ENCODE results near the gene CYTH3.

The CYTH3 gene

DNA sequence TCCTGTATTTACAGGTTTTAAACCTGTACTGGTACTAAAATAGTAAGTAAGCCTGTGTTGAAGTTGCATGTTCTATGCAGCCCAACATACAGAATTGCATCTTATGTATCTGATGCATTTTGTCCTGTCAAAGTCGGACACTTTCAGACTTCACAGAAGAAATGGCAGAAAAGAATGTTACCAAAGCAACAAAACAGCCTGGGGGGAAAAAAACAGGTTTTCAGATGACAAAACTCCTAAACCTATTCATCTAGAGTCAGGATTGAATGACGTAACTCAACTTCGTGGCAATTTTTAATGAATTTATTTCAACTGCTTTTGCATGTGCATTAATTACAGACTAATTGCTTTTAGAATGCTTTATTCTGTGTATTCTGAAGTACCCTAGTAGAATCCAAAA, 28.4 kb downstream of the CYTH3 start:
- Histone ChIP-seq H3K27me3 (ENCODE audit: control insufficient read depth, insufficient read depth, low read length) (no peaks in the 10 kb centered on the region), H3K9ac (no peak overlapping the region), H3K79me2 (peaks cover 13% of the 10 kb centered on the region), H3K4me2 (ENCODE audit: low read length) (no peak overlapping the region), H3K36me3 (ENCODE audit: control insufficient read depth, insufficient read depth, low read length) (no peaks in the 10 kb centered on the region), H2AFZ (no peak overlapping the region), H3K27ac (no peak overlapping the region), H3K4me1 (no peaks in the 10 kb centered on the region), H3K9me3 (ENCODE audit: control insufficient read depth, low read length) (no peaks in the 10 kb centered on the region), H3K4me3 (ENCODE audit: low read depth, low read length) (no peak overlapping the region)
- TF ChIP-seq, protein P1, sequence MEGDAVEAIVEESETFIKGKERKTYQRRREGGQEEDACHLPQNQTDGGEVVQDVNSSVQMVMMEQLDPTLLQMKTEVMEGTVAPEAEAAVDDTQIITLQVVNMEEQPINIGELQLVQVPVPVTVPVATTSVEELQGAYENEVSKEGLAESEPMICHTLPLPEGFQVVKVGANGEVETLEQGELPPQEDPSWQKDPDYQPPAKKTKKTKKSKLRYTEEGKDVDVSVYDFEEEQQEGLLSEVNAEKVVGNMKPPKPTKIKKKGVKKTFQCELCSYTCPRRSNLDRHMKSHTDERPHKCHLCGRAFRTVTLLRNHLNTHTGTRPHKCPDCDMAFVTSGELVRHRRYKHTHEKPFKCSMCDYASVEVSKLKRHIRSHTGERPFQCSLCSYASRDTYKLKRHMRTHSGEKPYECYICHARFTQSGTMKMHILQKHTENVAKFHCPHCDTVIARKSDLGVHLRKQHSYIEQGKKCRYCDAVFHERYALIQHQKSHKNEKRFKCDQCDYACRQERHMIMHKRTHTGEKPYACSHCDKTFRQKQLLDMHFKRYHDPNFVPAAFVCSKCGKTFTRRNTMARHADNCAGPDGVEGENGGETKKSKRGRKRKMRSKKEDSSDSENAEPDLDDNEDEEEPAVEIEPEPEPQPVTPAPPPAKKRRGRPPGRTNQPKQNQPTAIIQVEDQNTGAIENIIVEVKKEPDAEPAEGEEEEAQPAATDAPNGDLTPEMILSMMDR (IDR thresholded peaks at IDR 0.05): no peak

DNA sequence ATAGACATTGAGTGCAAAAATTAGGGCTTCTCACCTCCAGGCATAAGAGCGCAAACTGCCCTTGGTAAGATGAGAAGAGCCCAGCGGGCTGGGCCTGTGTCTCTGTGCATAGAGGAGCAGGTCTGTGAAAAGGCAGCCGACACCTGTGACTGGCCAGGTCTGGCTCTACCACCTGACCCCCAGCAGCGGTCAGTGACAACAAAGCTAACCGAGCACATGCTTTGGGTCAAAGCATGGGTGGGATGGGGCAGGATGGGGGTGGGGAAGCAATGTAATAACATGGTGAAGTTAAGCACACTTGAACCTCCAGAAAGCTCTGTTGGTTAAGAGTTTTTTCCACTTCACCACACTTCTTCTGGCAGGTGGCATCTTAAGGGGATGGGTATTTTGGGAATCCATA, 29.3 kb downstream of the CYTH3 start:
- Histone ChIP-seq H3K9me3 (ENCODE audit: control insufficient read depth, low read length) (no peaks in the 10 kb centered on the region), H3K4me3 (ENCODE audit: low read depth, low read length) (no peak overlapping the region), H3K27me3 (ENCODE audit: control insufficient read depth, insufficient read depth, low read length) (no peaks in the 10 kb centered on the region), H2AFZ (no peak overlapping the region), H3K9ac (no peak overlapping the region), H3K36me3 (ENCODE audit: control insufficient read depth, insufficient read depth, low read length) (no peaks in the 10 kb centered on the region), H3K79me2 (peaks cover 10% of the 10 kb centered on the region), H3K4me2 (ENCODE audit: low read length) (no peak overlapping the region), H3K4me1 (no peaks in the 10 kb centered on the region), H3K27ac (no peak overlapping the region)
- TF ChIP-seq, protein P1 (IDR thresholded peaks at IDR 0.05): no peak

DNA sequence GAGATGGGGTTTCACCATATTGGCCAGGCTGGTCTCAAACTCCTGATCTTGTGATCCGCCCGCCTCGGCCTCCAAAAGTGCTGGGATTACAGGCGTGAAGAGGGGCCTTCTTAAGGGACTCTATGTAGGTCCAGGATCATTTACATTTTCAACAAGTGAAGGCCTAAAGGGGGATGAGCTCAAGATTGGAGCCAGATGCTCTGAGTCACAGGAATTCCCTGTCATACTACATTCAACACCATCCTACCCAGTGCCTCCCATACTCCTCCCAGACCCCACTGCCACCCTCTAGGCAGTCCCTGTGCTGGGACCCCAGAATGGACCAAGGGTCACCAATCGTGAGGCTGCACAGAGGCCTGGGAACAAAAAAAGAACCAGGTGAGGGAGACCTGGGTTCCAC, 29.9 kb downstream of the CYTH3 start:
- H3K27ac ChIP-seq: no peak overlapping the region
- H3K79me2 ChIP-seq: peaks cover 10% of the 10 kb centered on the region

DNA sequence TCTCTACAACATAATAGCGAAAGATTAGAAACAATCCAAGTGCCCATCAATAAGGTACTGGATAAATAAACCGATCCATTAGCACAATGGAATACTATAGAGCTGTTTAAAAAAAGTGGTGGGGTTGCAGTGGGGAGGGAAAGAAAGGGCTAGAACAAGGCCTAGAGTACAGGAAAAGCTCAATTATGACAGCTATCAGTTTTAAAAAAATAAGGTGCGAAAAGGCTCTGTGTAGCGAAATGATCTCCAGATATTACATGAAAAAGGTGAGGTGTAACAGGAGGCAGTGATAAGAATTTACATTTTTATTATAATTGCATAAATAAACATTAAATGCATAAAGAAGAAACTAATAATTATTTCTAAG, 30.8 kb downstream of the CYTH3 start:
- Histone ChIP-seq H3K79me2 (peaks cover 17% of the 10 kb centered on the region), H2AFZ (no peak overlapping the region), H3K27me3 (ENCODE audit: control insufficient read depth, insufficient read depth, low read length) (no peaks in the 10 kb centered on the region), H3K9me3 (ENCODE audit: control insufficient read depth, low read length) (no peaks in the 10 kb centered on the region), H3K4me2 (ENCODE audit: low read length) (no peak overlapping the region), H3K36me3 (ENCODE audit: control insufficient read depth, insufficient read depth, low read length) (no peaks in the 10 kb centered on the region), H3K4me3 (ENCODE audit: low read depth, low read length) (no peak overlapping the region), H3K4me1 (no peaks in the 10 kb centered on the region), H3K27ac (no peak overlapping the region), H3K9ac (no peak overlapping the region)
- TF ChIP-seq, protein P1 (IDR thresholded peaks at IDR 0.05): no peak

More for the DNA sequence above, 29.9 kb downstream of the CYTH3 start:
- H3K27me3 ChIP-seq (ENCODE audit: control insufficient read depth, insufficient read depth, low read length): no peaks in the 10 kb centered on the region
- no peak overlapping the region for H3K4me2 ChIP-seq (ENCODE audit: low read length)
- H3K36me3 ChIP-seq (ENCODE audit: control insufficient read depth, insufficient read depth, low read length): no peaks in the 10 kb centered on the region
- no peaks in the 10 kb centered on the region for H3K9me3 ChIP-seq (ENCODE audit: control insufficient read depth, low read length)
- TF ChIP-seq, protein P1 (IDR thresholded peaks at IDR 0.05): no peak
- H2AFZ ChIP-seq: no peak overlapping the region
- H3K4me3 ChIP-seq (ENCODE audit: low read depth, low read length): no peak overlapping the region
- no peak overlapping the region for H3K9ac ChIP-seq
- H3K4me1 ChIP-seq: no peaks in the 10 kb centered on the region

DNA sequence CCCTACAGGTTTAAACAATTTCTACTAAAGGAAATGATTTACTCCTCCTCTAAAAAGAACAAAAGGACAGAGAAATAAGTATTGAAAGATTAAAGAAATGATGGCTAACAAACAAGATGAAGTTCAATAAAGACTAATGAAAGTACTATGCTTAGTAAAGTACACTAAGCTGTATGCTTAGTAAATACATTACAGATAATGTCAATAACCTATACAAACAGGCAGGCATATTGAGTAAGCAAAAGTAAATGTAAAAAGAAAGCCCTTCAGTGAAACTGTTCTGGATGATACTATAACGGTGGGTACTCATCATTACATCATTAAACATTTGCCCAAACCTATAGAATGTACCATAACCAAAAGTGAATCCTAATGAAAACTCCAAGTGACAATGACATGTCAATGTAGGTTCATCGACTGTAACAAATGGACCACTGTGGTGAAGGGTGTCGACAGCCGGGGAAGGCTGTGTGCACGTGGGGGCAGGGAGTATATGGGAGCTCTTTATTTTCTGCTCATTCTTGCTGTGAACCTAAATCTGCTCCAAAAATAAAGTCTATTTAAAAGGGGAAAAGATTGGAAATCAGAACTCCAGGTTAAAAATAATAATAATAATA, 34.0 kb downstream of the CYTH3 start:
- Histone ChIP-seq H3K36me3 (ENCODE audit: control insufficient read depth, insufficient read depth, low read length) (no peaks in the 10 kb centered on the region), H3K27me3 (ENCODE audit: control insufficient read depth, insufficient read depth, low read length) (no peaks in the 10 kb centered on the region), H3K4me3 (ENCODE audit: low read depth, low read length) (no peak overlapping the region), H3K4me1 (no peaks in the 10 kb centered on the region), H3K9ac (no peak overlapping the region), H3K4me2 (ENCODE audit: low read length) (no peak overlapping the region), H2AFZ (no peak overlapping the region), H3K27ac (no peak overlapping the region), H3K79me2 (peaks cover 23% of the 10 kb centered on the region), H3K9me3 (ENCODE audit: control insufficient read depth, low read length) (no peaks in the 10 kb centered on the region)
- TF ChIP-seq, protein P1 (IDR thresholded peaks at IDR 0.05): no peak
